ENCODE results near the gene TMEM150A. TPM values are rescaled to one million over a fixed set of nuclear protein-coding genes. Genes with fewer than 3 reads are reported as not detected.

TMEM150A gene
- total RNA-seq, 5 donors from 2014 or later (not counting 1 experiment from before 2014, with no cell fraction given): 8.4 to 17.1 (median 16.2) TPM

DNA sequence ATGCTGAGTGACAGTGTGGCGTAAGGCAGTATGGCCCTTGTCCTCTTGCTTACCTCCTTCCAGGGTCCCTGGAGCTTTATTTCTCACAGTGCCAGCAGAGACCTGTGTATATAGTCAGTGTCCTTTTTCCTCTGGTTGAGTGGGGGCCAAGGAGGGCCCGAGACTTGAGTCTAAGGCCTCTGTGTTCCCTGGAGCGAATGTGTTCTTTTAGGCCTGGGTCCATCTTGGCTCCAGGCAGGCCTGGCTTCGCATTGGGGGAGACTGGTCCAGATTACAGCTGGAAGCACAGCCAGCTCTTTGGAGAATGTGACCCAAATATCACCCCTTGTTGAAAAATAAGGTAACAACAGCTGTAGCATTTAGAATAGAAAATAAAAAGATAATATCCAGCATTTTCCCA is 13.3 kb downstream of the TMEM150A start:
- ATAC-seq (replicated peaks in 1 of 4): no peak
- ChIA-PET CTCF (no interaction called here), POLR2A (no interaction called here)
- H3K27me3 Mint-ChIP-seq: no peaks in the 10 kb centered on the region
- Histone ChIP-seq H3K4me1 (ENCODE audit: control insufficient read depth in 1 of 2, extremely low read depth in 1 of 2, insufficient read depth in 2 of 2, low read length in 2 of 2) (peaks cover 16 to 26% of the 10 kb centered on the region in 2 experiments), H3K27ac (ENCODE audit: low read length) (no peak overlapping the region), H3K36me3 (ENCODE audit: control insufficient read depth in 2 of 2, extremely low read depth in 1 of 2, insufficient read depth in 1 of 2, low read length in 1 of 2) (no peaks in the 10 kb centered on the region), H3K4me3 (ENCODE audit: control insufficient read depth in 1 of 2, extremely low read depth in 1 of 2, low read length in 1 of 2) (no peak overlapping the region), H3K27me3 (replicated peaks in 1 of 2; ENCODE audit: control insufficient read depth in 2 of 2, extremely low read depth in 1 of 2, insufficient read depth in 2 of 2, low read length in 1 of 2) (no peaks in the 10 kb centered on the region), H3K9me3 (no peaks in the 10 kb centered on the region)
- H3K4me3 Mint-ChIP-seq: no peak overlapping the region
- H3K36me3 Mint-ChIP-seq: no peaks in the 10 kb centered on the region
- WGBS (ENCODE audit: insufficient coverage): 100% methylated on average over 3 of the region's 4 CpGs
- H3K4me1 Mint-ChIP-seq: peaks cover 41 to 51% (median 48%) of the 10 kb centered on the region in 3 donors
- DNase-seq: no peak
- no peaks in the 10 kb centered on the region for H3K9me3 Mint-ChIP-seq
- no peak overlapping the region for H3K27ac Mint-ChIP-seq

DNA sequence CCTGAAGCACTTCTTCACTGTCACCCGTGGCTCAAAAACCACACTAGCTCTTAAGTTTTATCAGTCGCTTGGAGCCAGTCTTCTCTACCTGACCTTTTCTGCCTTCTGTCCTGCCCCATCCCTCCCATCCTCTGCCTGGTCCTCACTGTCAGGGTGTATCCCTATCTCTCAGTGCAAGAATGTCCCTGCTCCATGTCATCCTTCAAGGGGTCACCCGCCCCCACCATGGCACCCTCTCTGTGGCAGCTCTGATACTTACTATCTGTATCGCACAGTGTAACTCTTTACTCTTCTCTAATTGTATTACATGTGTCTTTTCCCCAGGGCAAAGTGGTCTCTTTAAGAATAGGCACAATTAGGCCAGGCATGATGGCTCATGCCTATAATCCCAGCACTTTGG is 13.9 kb downstream of the TMEM150A start:
- peaks cover 41 to 51% (median 50%) of the 10 kb centered on the region in 3 donors for H3K4me1 Mint-ChIP-seq
- CTCF ChIA-PET: no interaction called here
- no peak for ATAC-seq (replicated peaks in 1 of 4)
- H3K9me3 Mint-ChIP-seq: no peaks in the 10 kb centered on the region
- H3K27me3 ChIP-seq (replicated peaks in 1 of 2; ENCODE audit: control insufficient read depth in 2 of 2, extremely low read depth in 1 of 2, insufficient read depth in 2 of 2, low read length in 1 of 2): no peaks in the 10 kb centered on the region
- POLR2A ChIA-PET: no interaction called here
- WGBS (ENCODE audit: insufficient coverage): 85% methylated on average over 4 of the region's 4 CpGs
- DNase-seq: no peak
- H3K27ac Mint-ChIP-seq: peak overlapping the region; percentile 31 to 65
- no peaks in the 10 kb centered on the region for H3K27me3 Mint-ChIP-seq
- H3K9me3 ChIP-seq: no peaks in the 10 kb centered on the region
- H3K27ac ChIP-seq (ENCODE audit: low read length): no peak overlapping the region
- no peaks in the 10 kb centered on the region for H3K36me3 Mint-ChIP-seq
- H3K4me1 ChIP-seq (ENCODE audit: control insufficient read depth in 1 of 2, extremely low read depth in 1 of 2, insufficient read depth in 2 of 2, low read length in 2 of 2): peaks cover 20 to 30% of the 10 kb centered on the region in 2 experiments
- no peak overlapping the region for H3K4me3 ChIP-seq (ENCODE audit: control insufficient read depth in 1 of 2, extremely low read depth in 1 of 2, low read length in 1 of 2)
- peak overlapping the region in 1 of 3 donors; percentile 14 for H3K4me3 Mint-ChIP-seq
- H3K36me3 ChIP-seq (ENCODE audit: control insufficient read depth in 2 of 2, extremely low read depth in 1 of 2, insufficient read depth in 1 of 2, low read length in 1 of 2): no peaks in the 10 kb centered on the region

DNA sequence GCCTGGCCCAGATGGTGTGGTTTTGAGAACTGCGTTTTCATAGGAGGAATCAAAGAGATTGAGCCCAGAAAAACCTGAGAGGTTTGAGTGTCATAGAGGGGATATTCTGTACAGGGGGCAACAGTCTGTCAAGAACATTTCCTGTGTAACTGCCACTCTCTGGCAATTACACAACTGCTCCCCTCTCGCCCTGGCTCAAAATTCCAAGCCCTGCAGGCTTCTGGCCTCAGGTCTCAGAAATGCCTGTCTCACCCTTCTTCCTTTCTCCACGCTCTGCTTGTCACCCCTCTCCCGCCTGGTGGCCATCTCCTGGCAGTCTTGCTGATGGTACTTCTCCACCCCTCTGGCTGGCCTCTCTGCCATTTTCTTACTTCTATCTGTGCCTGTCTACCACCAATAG is 14.3 kb downstream of the TMEM150A start:
- Mint-ChIP-seq H3K4me1 (peaks cover 45 to 55% (median 54%) of the 10 kb centered on the region in 3 donors), H3K36me3 (no peaks in the 10 kb centered on the region), H3K9me3 (no peaks in the 10 kb centered on the region), H3K27me3 (no peaks in the 10 kb centered on the region), H3K27ac (peak overlapping the region; percentile 22 to 65), H3K4me3 (peak overlapping the region in 1 of 3 donors; percentile 14)
- no peak for ATAC-seq (replicated peaks in 1 of 4)
- ChIA-PET POLR2A (no interaction called here), CTCF (interaction anchor here in 1 of 2 donors (0.9 kb wide), 1 partner anchor 23 kb away, joined by 5 read pairs; the partner anchor contains the start of gene C2orf68)
- Histone ChIP-seq H3K4me3 (ENCODE audit: control insufficient read depth in 1 of 2, extremely low read depth in 1 of 2, low read length in 1 of 2) (no peak overlapping the region), H3K4me1 (ENCODE audit: control insufficient read depth in 1 of 2, extremely low read depth in 1 of 2, insufficient read depth in 2 of 2, low read length in 2 of 2) (peaks cover 24 to 34% of the 10 kb centered on the region in 2 experiments), H3K9me3 (no peaks in the 10 kb centered on the region), H3K27me3 (replicated peaks in 1 of 2; ENCODE audit: control insufficient read depth in 2 of 2, extremely low read depth in 1 of 2, insufficient read depth in 2 of 2, low read length in 1 of 2) (no peaks in the 10 kb centered on the region), H3K36me3 (ENCODE audit: control insufficient read depth in 2 of 2, extremely low read depth in 1 of 2, insufficient read depth in 1 of 2, low read length in 1 of 2) (no peaks in the 10 kb centered on the region), H3K27ac (ENCODE audit: low read length) (no peak overlapping the region)
- WGBS (ENCODE audit: insufficient coverage): 95% methylated on average over 3 of the region's 4 CpGs
- DNase-seq: no peak

DNA sequence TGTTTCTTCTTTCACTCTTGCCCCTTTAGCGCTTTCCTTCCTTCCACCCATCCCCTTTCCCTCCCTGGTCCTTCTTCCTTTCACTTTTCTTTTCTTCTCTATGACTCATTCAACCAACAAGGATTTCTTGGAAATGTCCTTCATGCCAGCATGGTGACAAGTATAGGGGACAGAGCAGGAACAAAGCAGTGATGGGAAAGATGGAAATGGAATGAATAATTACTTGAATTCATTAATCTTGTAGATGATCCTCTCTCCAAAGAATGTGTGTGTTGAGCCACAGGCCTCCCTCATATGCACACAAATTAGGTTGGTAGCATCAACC is 16.8 kb downstream of the TMEM150A start:
- H3K9me3 Mint-ChIP-seq: no peaks in the 10 kb centered on the region
- H3K4me3 Mint-ChIP-seq: peak overlapping the region; percentile 84 to 88 (median 87)
- H3K27me3 ChIP-seq (replicated peaks in 1 of 2; ENCODE audit: control insufficient read depth in 2 of 2, extremely low read depth in 1 of 2, insufficient read depth in 2 of 2, low read length in 1 of 2): no peaks in the 10 kb centered on the region
- ATAC-seq (replicated peaks in 1 of 4) (no peak), DNase-seq (no peak)
- H3K36me3 ChIP-seq (ENCODE audit: control insufficient read depth in 2 of 2, extremely low read depth in 1 of 2, insufficient read depth in 1 of 2, low read length in 1 of 2): peaks cover 6 to 16% of the 10 kb centered on the region in 2 donors
- ChIA-PET CTCF (no interaction called here), POLR2A (interaction anchor here in 1 of 2 donors (0.6 kb wide), 1 partner anchor 9 kb away, joined by 4 read pairs; no protein-coding TSS in a partner anchor)
- H3K27ac Mint-ChIP-seq: peak overlapping the region; percentile 95
- peak overlapping the region; percentile 45 for H3K27ac ChIP-seq (ENCODE audit: low read length)
- peaks cover 55 to 69% (median 66%) of the 10 kb centered on the region in 3 donors for H3K4me1 Mint-ChIP-seq
- H3K4me3 ChIP-seq (ENCODE audit: control insufficient read depth in 1 of 2, extremely low read depth in 1 of 2, low read length in 1 of 2): no peak overlapping the region
- no peaks in the 10 kb centered on the region for H3K27me3 Mint-ChIP-seq
- H3K9me3 ChIP-seq: no peaks in the 10 kb centered on the region
- peaks cover 14% of the 10 kb centered on the region for H3K36me3 Mint-ChIP-seq
- H3K4me1 ChIP-seq (ENCODE audit: control insufficient read depth in 1 of 2, extremely low read depth in 1 of 2, insufficient read depth in 2 of 2, low read length in 2 of 2): peaks cover 24 to 43% of the 10 kb centered on the region in 2 experiments
- no CpG with 5 or more reads among the region's 1 CpG for WGBS (ENCODE audit: insufficient coverage)

DNA sequence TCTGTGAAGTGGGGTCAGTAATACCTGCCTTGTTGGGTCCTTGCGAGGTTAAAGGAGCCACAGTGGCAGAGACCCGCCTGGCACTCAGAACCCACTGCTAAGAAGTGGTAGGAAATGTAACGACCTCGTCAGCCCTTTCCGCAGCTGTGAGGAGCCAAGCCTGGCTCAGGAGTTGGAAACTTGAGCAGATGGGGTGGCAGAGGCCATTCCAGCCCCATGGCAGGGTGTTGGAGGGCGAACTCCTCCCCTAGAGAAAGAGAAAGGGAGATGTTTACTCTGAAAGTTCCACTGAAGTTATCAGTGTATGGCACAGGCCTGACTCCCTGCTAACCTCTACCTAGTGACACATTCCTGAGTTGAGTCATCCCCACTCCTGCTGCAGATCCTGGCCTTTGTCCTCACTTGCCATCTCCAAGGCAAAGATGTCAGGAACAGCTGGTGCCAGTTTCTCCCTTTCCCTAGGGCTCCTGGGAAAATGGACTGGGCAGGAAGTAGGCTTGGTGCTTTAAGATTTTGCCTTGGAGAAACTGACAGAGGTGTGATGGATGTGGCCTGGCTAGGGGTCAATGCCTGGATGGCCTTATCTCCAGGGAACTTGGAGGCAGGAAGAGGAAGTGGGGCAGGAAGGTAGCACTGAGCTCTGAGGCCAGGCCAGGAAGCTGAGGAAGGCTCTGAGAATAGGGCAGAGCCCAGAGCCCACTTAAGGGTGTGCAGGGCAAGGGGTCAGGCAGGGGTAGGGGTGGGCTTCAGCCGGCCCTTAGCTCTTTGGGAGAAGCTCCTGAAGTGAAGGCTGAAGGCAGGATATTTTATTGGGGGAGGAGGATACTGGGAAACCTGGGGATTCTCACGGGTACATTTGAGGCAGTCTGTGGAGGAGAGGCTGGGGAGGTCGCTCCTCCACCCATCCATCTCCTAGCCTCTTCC is 17.4 kb downstream of the TMEM150A start:
- ATAC-seq (replicated peaks in 1 of 4) (peak; percentile 58 to 61 (median 60)), DNase-seq (peak in 6 of 35 experiments; percentile 7 to 45 (median 24))
- no peaks in the 10 kb centered on the region for H3K9me3 ChIP-seq
- H3K9me3 Mint-ChIP-seq: no peaks in the 10 kb centered on the region
- H3K4me1 ChIP-seq (ENCODE audit: control insufficient read depth in 1 of 2, extremely low read depth in 1 of 2, insufficient read depth in 2 of 2, low read length in 2 of 2): peaks cover 24 to 46% of the 10 kb centered on the region in 2 experiments
- H3K4me3 ChIP-seq (ENCODE audit: control insufficient read depth in 1 of 2, extremely low read depth in 1 of 2, low read length in 1 of 2): peak overlapping the region; percentile 68 to 77
- no peaks in the 10 kb centered on the region for H3K27me3 ChIP-seq (replicated peaks in 1 of 2; ENCODE audit: control insufficient read depth in 2 of 2, extremely low read depth in 1 of 2, insufficient read depth in 2 of 2, low read length in 1 of 2)
- H3K4me1 Mint-ChIP-seq: peaks cover 55 to 69% (median 63%) of the 10 kb centered on the region in 3 donors
- ChIA-PET POLR2A (interaction anchor here in 1 of 2 donors (0.6 kb wide), 1 partner anchor 10 kb away, joined by 4 read pairs; no protein-coding TSS in a partner anchor), CTCF (no interaction called here)
- peaks cover 14% of the 10 kb centered on the region for H3K36me3 Mint-ChIP-seq
- H3K27me3 Mint-ChIP-seq: no peaks in the 10 kb centered on the region
- peak overlapping the region; percentile 84 to 88 (median 87) for H3K4me3 Mint-ChIP-seq
- 22% methylated on average over 3 of the region's 9 CpGs for WGBS (ENCODE audit: insufficient coverage)
- peaks cover 9 to 16% of the 10 kb centered on the region in 2 donors for H3K36me3 ChIP-seq (ENCODE audit: control insufficient read depth in 2 of 2, extremely low read depth in 1 of 2, insufficient read depth in 1 of 2, low read length in 1 of 2)
- H3K27ac Mint-ChIP-seq: peak overlapping the region; percentile 95
- H3K27ac ChIP-seq (ENCODE audit: low read length): peak overlapping the region; percentile 45

DNA sequence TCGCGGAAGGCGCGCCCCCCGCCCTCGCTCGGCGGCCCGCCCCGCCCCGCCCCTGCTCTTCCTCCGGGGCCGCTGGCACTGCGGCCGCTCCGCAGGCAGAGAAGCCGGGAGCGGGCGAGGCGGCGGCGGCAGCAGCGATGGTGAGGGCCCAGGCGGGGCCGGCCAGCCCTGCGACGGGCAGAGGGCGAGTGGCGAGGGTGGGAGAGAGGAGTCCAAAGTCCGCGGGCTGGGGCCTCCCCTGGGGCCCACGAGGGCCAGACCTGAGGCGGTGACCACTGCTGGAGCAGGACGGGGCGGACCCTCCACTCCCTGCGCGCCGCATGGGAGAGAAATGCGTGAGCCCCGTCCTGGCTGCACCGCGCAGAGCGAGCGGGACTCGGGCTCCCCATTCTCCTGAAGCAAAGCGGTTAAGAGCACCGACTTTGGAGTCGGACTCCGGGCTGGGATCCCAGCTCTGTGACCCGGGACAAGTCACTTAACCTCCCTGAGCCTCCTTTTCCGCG is 18.1 kb downstream of the TMEM150A start, which contains the start of gene VAMP5:
VAMP5 (plus strand) TSS at position 78 of the 503 bp plus-strand sequence; CDS start at position 138, 60 bp downstream.
- H3K9me3 ChIP-seq: no peaks in the 10 kb centered on the region
- H3K27me3 Mint-ChIP-seq: no peaks in the 10 kb centered on the region
- DNase-seq (peak in 17 of 35 experiments; percentile 18 to 70 (median 33)), ATAC-seq (replicated peaks in 1 of 4) (peak; percentile 60 to 74 (median 70))
- CTCF ChIA-PET: interaction anchor here in 1 of 2 donors (1.0 kb wide), 1 partner anchor 256 kb away, joined by 4 read pairs; the partner anchor contains the start of gene TGOLN2
- POLR2A ChIA-PET: no interaction called here
- H3K4me1 Mint-ChIP-seq: peaks cover 58 to 72% (median 68%) of the 10 kb centered on the region in 3 donors
- H3K27ac Mint-ChIP-seq: peak within 1 kb of the TSS; percentile 96
- H3K4me1 ChIP-seq (ENCODE audit: control insufficient read depth in 1 of 2, extremely low read depth in 1 of 2, insufficient read depth in 2 of 2, low read length in 2 of 2): peaks cover 28 to 53% of the 10 kb centered on the region in 2 experiments
- H3K27me3 ChIP-seq (replicated peaks in 1 of 2; ENCODE audit: control insufficient read depth in 2 of 2, extremely low read depth in 1 of 2, insufficient read depth in 2 of 2, low read length in 1 of 2): no peaks in the 10 kb centered on the region
- H3K36me3 ChIP-seq (ENCODE audit: control insufficient read depth in 2 of 2, extremely low read depth in 1 of 2, insufficient read depth in 1 of 2, low read length in 1 of 2): peaks cover 11 to 16% of the 10 kb centered on the region in 2 donors
- H3K4me3 ChIP-seq (ENCODE audit: control insufficient read depth in 1 of 2, extremely low read depth in 1 of 2, low read length in 1 of 2): peak within 1 kb of the TSS; percentile 68 to 77
- peak within 1 kb of the TSS; percentile 82 for H3K27ac ChIP-seq (ENCODE audit: low read length)
- H3K9me3 Mint-ChIP-seq: no peaks in the 10 kb centered on the region
- H3K4me3 Mint-ChIP-seq: peak within 1 kb of the TSS; percentile 84 to 88 (median 87)
- peaks cover 14% of the 10 kb centered on the region for H3K36me3 Mint-ChIP-seq
- 19% methylated on average over 49 of the region's 52 CpGs for WGBS (ENCODE audit: insufficient coverage)

Measured in T-cell (primary cell).